C1 segment of cervical spinal cord (tissue), 14 donors: Measurements from ENCODE around the gene ARIH1.
"Not testable (repeated sequence)": the region's sequence is repeated elsewhere in the genome, so short reads cannot be mapped to it uniquely, and the experiment has no call there.

Experiments
- DNase-seq, 14 donors: peaks; one replicate each; lab custom pipeline; 2025; lab: John Stamatoyannopoulos, UW

Gene ARIH1

GRCh38 chr15:72473614-72474465 is at the start of gene ARIH1:
TSS of gene ARIH1 (plus strand) at chr15:72474330. CDS start at chr15:72474640, 310 bp downstream.
- DNase-seq = peak; percentile 77 to 98 (median 94)

- DNase-seq = no peak
Observed at GRCh38 chr15:72426753-72427152, 47.4 kb upstream of the ARIH1 start.

- DNase-seq = no peak
Observed at GRCh38 chr15:72437650-72438316, 36.3 kb upstream of the ARIH1 start.

GRCh38 chr15:72442848-72443247 is 31.3 kb upstream of the ARIH1 start:
- not testable (repeated sequence) for DNase-seq

GRCh38 chr15:72445426-72445825 is 28.7 kb upstream of the ARIH1 start:
- DNase-seq = no peak

GRCh38 chr15:72450805-72451204 is 23.3 kb upstream of the ARIH1 start:
- no peak for DNase-seq

- no peak for DNase-seq
Observed at GRCh38 chr15:72451224-72451623, 22.9 kb upstream of the ARIH1 start.

GRCh38 chr15:72456684-72457083 is 17.4 kb upstream of the ARIH1 start:
- no peak for DNase-seq

GRCh38 chr15:72460402-72460801 is 13.7 kb upstream of the ARIH1 start:
- no peak for DNase-seq

- no peak for DNase-seq
Observed at GRCh38 chr15:72463702-72464101, 10.4 kb upstream of the ARIH1 start.

- DNase-seq = no peak
Observed at GRCh38 chr15:72464251-72464650, 9.9 kb upstream of the ARIH1 start.

GRCh38 chr15:72468103-72468502 is 6.0 kb upstream of the ARIH1 start:
- DNase-seq = no peak

GRCh38 chr15:72472992-72473610 is 1.0 kb upstream of the ARIH1 start:
- peak in 2 of 14 donors; percentile 19 to 30 for DNase-seq

GRCh38 chr15:72474466-72474911 is 359 bp downstream of the ARIH1 start:
- no peak for DNase-seq

- DNase-seq = peak in 13 of 14 donors; percentile 14 to 72 (median 50)
Observed at GRCh38 chr15:72474912-72475628, 940 bp downstream of the ARIH1 start.

GRCh38 chr15:72475674-72476073 is 1.5 kb downstream of the ARIH1 start:
- no peak for DNase-seq

GRCh38 chr15:72476330-72476729 is 2.2 kb downstream of the ARIH1 start:
- DNase-seq = not testable (repeated sequence)

GRCh38 chr15:72481015-72481659 is 7.0 kb downstream of the ARIH1 start:
- no peak for DNase-seq

GRCh38 chr15:72482275-72482674 is 8.1 kb downstream of the ARIH1 start:
- no peak for DNase-seq

- no peak for DNase-seq
Observed at GRCh38 chr15:72483279-72483678, 9.1 kb downstream of the ARIH1 start.

GRCh38 chr15:72486144-72486543 is 12.0 kb downstream of the ARIH1 start:
- DNase-seq = no peak
